ENCODE data around the gene RBM33. TPM values are rescaled to one million over a fixed set of nuclear protein-coding genes. Genes with fewer than 3 reads are reported as not detected.

The RBM33 gene
- total and polyA plus RNA-seq, 10 of the 15 experiments (the other 5 are each of a cell fraction or from before 2014, with no cell fraction given), result 4.7 to 67.2 (median 24.3) TPM

- TF ChIP-seq PBX3 (IDR thresholded peaks at IDR 0.05; ENCODE audit: insufficient replicate concordance, low read depth, low read length), result no peak
- no peak for TF ChIP-seq KAT2A (conservative IDR thresholded peaks at IDR 0.05; ENCODE audit: control insufficient read depth, low read depth, low read length)
- TF ChIP-seq SUZ12 (IDR thresholded peaks at IDR 0.05; ENCODE audit: unreplicated experiment), result no peak
- TF ChIP-seq MEF2A (IDR thresholded peaks at IDR 0.05; ENCODE audit: insufficient read depth, low read depth, low read length), result 0 out of 2 replicates have a peak, but pooled peaks have one; percentile 13
- TF ChIP-seq EP300 (IDR thresholded peaks at IDR 0.05; ENCODE audit: borderline replicate concordance in 1 of 2, control insufficient read depth in 1 of 2, low read depth in 2 of 2, low read length in 2 of 2), result no peak
- no peak for TF ChIP-seq KLF5 (IDR thresholded peaks at IDR 0.05; ENCODE audit: partially characterized antibody)
- TF ChIP-seq ASH2L (IDR thresholded peaks at IDR 0.05; ENCODE audit: borderline replicate concordance, low read depth), result no peak
- TF ChIP-seq SMC3 (IDR thresholded peaks at IDR 0.05; ENCODE audit: borderline replicate concordance, low read length), result no peak
- TF ChIP-seq TAF1 (IDR thresholded peaks at IDR 0.05; ENCODE audit: borderline replicate concordance, low read depth, low read length), result no peak
- no peak for TF ChIP-seq ATF2 (IDR thresholded peaks at IDR 0.05; ENCODE audit: low read length)
- TF ChIP-seq PAX8 (IDR thresholded peaks at IDR 0.05), result no peak
- no peak for TF ChIP-seq ZBTB11 (CRISPR knock-in tag; IDR thresholded peaks at IDR 0.05)
- TF ChIP-seq E4F1 (IDR thresholded peaks at IDR 0.05; ENCODE audit: borderline replicate concordance, partially characterized antibody), result no peak
- 0 out of 2 replicates have a peak, but pooled peaks have one; percentile 25 for TF ChIP-seq CREB1 (IDR thresholded peaks at IDR 0.05; ENCODE audit: low read depth)
- TF ChIP-seq FOS (IDR thresholded peaks at IDR 0.05; ENCODE audit: borderline replicate concordance, extremely low read depth, insufficient read length), result no peak
- no peak for TF ChIP-seq JUND (IDR thresholded peaks at IDR 0.05; ENCODE audit: low read depth, low read length)
- TF ChIP-seq HDGF (IDR thresholded peaks at IDR 0.05), result no peak
- TF ChIP-seq SREBF1 (IDR thresholded peaks at IDR 0.05; ENCODE audit: low read length), result no peak
- TF ChIP-seq PML (IDR thresholded peaks at IDR 0.05; ENCODE audit: low read length), result no peak
- peak; percentile 91 for TF ChIP-seq FOXM1 (IDR thresholded peaks at IDR 0.05; ENCODE audit: low read depth, low read length)
- peak; percentile 66; the same call in 1 of the 2 replicates for TF ChIP-seq ZBED1 (IDR thresholded peaks at IDR 0.05; ENCODE audit: borderline replicate concordance)
- TF ChIP-seq POLR2A (IDR thresholded peaks at IDR 0.05; ENCODE audit: low read depth, low read length), result no peak
- TF ChIP-seq NR2F1 (conservative IDR thresholded peaks at IDR 0.05), result peak; percentile 81; the same call in 1 of the 2 replicates
- TF ChIP-seq STAT1 (conservative IDR thresholded peaks at IDR 0.05), result no peak
- no peak for TF ChIP-seq POLR2AphosphoS5 (IDR thresholded peaks at IDR 0.05; ENCODE audit: low read length)
These were observed 96.6 kb downstream of the RBM33 start (continued) for GRCh38 chr7:155741082-155741481.
